NK-92 (cell line): ENCODE data around the gene USP17L25.
"Not testable (repeated sequence)": the region's sequence is repeated elsewhere in the genome, so short reads cannot be mapped to it uniquely, and the experiment has no call there.

Experiments
- DNase-seq: peaks from one replicate; lab custom pipeline; 2025; ENCODE audit not compliant: unreplicated experiment; lab: John Stamatoyannopoulos, UW

The USP17L25 gene

GRCh38 chr4:9329611-9330010 is at the start of gene USP17L25:
TSS of gene USP17L25 (plus strand) at chr4:9329911. CDS start at chr4:9329911, 0 bp downstream.
- DNase-seq = not testable (repeated sequence)

- DNase-seq = not testable (repeated sequence)
These were observed 5.5 kb upstream of the USP17L25 start for GRCh38 chr4:9324191-9324590.

- DNase-seq = not testable (repeated sequence)
These were observed 4.8 kb upstream of the USP17L25 start, which contains the start of gene USP17L24 for GRCh38 chr4:9324865-9325264. TSS of gene USP17L24 (plus strand) at chr4:9325165. CDS start at chr4:9325165, 0 bp downstream.

- DNase-seq = not testable (repeated sequence)
These were observed 4.6 kb downstream of the USP17L25 start, which contains the start of gene USP17L26 for GRCh38 chr4:9334358-9334757. TSS of gene USP17L26 (plus strand) at chr4:9334658. CDS start at chr4:9334658, 0 bp downstream.

GRCh38 chr4:9339103-9339502 is 9.4 kb downstream of the USP17L25 start, which contains the start of gene USP17L5:
TSS of gene USP17L5 (plus strand) at chr4:9339403. CDS start at chr4:9339403, 0 bp downstream.
- not testable (repeated sequence) for DNase-seq

- not testable (repeated sequence) for DNase-seq
These were observed 14.1 kb downstream of the USP17L25 start, which contains the start of gene USP17L27 for GRCh38 chr4:9343848-9344247. TSS of gene USP17L27 (plus strand) at chr4:9344148. CDS start at chr4:9344148, 0 bp downstream.

- not testable (repeated sequence) for DNase-seq
These were observed 18.9 kb downstream of the USP17L25 start, which contains the start of gene USP17L28 for GRCh38 chr4:9348593-9348992. TSS of gene USP17L28 (plus strand) at chr4:9348893. CDS start at chr4:9348893, 0 bp downstream.

- DNase-seq = not testable (repeated sequence)
These were observed 21.2 kb downstream of the USP17L25 start for GRCh38 chr4:9350866-9351265.

GRCh38 chr4:9353338-9353737 is 23.6 kb downstream of the USP17L25 start, which contains the start of gene USP17L29:
TSS of gene USP17L29 (plus strand) at chr4:9353638. CDS start at chr4:9353638, 0 bp downstream.
- DNase-seq = not testable (repeated sequence)

GRCh38 chr4:9362829-9363228 is 33.1 kb downstream of the USP17L25 start, which contains the start of gene USP17L30:
TSS of gene USP17L30 (plus strand) at chr4:9363129. CDS start at chr4:9363129, 0 bp downstream.
- not testable (repeated sequence) for DNase-seq

GRCh38 chr4:9379881-9380280 is 50.2 kb downstream of the USP17L25 start:
- DNase-seq = not testable (repeated sequence)
